Astrocyte of the cerebellum (primary cell): Measurements from ENCODE around the gene SGSM1.

ENCODE experiments used
- DNase-seq: peaks from one replicate; pipeline ENCODE4 v3.0.0-alpha.2; 2011; ENCODE audit warnings: low read depth
- H3K4me3 ChIP-seq: 2 replicates; pipeline ENCODE4 v1.5.1; 2011; ENCODE audit warnings: mild to moderate bottlenecking, low read depth, low read length, moderate library complexity
- in situ Hi-C: cut with HindIII; loops from 2 replicates; pipeline ENCODE4 v1.10.0; 2017; ENCODE audit warnings: low sequenced_read_pairs
- TF ChIP-seq, protein P1 (sequence below): IDR thresholded peaks from 2 replicates; pipeline ENCODE4 v1.5.1; 2012; ENCODE audit warnings: low read length, low read depth, moderate library complexity, mild to moderate bottlenecking; ENCODE audit errors: missing control alignments

SGSM1 gene

DNA sequence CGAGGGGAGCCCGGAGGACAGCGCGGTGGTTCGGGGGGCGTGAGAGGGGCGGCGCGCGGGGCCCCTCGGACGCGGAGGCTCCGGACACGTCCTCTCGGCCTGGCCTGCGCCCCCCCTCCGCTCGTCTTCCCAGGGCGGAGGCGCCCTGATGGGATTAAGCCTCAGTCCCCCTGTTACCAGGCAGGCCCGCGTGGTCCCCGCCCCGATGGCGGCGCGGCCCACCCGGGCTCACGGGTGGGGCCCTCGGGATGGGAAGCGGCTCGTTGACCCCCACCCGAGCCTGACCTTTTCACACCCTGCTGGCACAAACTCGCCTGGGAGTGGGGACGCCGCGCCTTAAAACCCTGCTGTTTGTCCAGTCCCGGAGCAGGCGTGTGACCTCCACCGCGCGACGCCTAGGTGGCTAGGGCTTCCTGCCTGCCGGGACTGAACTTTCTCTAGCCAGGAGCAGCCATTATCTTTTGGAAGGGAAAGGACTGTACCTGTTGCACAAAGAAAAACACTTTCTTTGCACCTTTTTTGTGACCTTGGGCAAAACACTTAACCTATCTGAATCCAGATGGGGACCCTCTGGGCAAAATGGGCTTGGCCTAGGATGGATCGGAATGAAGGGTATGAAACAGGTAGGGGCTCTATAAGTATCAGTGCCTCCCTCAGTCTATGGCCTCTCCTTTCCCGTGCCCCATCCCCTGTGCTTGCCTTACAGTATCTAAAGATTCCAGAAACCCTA, 147.5 kb downstream of the SGSM1 start:
- H3K4me3 ChIP-seq = peak overlapping the region; percentile 57
- in situ Hi-C loops = loop anchor here (5.0 kb wide), 1 partner anchor 84 kb away; no protein-coding TSS in a partner anchor
- no peak for DNase-seq
- TF ChIP-seq, protein P1, sequence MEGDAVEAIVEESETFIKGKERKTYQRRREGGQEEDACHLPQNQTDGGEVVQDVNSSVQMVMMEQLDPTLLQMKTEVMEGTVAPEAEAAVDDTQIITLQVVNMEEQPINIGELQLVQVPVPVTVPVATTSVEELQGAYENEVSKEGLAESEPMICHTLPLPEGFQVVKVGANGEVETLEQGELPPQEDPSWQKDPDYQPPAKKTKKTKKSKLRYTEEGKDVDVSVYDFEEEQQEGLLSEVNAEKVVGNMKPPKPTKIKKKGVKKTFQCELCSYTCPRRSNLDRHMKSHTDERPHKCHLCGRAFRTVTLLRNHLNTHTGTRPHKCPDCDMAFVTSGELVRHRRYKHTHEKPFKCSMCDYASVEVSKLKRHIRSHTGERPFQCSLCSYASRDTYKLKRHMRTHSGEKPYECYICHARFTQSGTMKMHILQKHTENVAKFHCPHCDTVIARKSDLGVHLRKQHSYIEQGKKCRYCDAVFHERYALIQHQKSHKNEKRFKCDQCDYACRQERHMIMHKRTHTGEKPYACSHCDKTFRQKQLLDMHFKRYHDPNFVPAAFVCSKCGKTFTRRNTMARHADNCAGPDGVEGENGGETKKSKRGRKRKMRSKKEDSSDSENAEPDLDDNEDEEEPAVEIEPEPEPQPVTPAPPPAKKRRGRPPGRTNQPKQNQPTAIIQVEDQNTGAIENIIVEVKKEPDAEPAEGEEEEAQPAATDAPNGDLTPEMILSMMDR = no peak

DNA sequence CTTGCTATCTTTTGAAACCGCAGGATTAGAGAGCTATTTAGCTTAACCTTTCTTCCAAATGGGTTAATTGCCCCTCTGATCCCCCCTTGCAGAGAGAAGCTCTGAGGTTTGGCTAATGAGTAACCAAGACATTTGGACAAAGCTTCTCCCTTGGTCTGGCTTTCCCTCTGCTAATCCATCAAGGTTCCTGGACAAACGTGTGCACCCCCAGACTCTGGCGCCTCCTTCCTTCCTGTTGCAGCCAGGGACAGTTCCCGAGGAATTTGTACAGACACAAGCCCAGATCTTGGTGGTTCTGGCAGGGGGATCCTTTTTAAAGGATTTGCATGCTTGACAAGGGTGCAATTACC, 148.1 kb downstream of the SGSM1 start:
- no peak for DNase-seq
- in situ Hi-C loops = loop anchor here (5.0 kb wide), 1 partner anchor 83 kb away; no protein-coding TSS in a partner anchor
- TF ChIP-seq, protein P1 = no peak
- H3K4me3 ChIP-seq = peak overlapping the region; percentile 57

DNA sequence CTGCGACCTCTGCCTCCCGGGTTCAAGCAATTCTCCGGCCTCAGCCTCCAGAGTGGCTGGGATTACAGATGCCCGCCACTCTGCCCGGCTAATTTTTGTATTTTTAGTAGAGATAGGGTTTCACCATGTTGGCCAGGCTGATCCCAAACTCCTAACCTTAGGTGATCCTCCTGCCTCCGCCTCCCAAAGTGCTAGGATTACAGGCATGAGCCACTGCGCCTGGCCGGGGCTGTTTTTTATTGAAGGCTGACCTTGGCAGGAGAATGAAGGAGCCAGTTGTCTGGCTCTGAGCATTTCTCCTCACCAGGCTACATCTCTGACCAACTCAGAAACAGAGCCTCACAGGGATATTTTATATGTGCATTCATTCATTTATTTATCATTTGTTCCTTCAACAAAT, 148.8 kb downstream of the SGSM1 start:
- no peak overlapping the region for H3K4me3 ChIP-seq
- in situ Hi-C loops = loop anchor here (5.0 kb wide), 1 partner anchor 82 kb away; no protein-coding TSS in a partner anchor
- TF ChIP-seq, protein P1 = no peak
- no peak for DNase-seq

DNA sequence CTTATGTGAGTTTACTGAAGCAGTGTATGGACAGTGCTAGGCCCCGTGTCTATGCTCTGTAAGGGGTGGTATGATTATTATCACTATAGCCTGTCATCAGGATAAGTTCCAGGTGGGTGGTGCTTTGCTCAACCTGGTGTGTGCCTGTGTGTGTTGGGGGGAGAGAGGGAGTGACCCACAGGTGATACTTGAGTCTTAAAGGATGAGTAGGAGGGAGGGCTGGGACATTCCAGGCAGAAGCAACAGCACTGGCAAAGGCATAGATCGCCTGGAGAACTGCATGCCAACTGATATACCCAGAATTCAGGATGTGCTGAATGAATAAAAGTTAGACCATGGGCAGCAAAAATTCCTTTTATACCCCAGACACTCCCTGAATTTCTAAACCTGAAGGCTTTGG, 151.0 kb downstream of the SGSM1 start:
- H3K4me3 ChIP-seq = no peak overlapping the region
- in situ Hi-C loops = no loop called here
- TF ChIP-seq, protein P1 = no peak
- DNase-seq = no peak

DNA sequence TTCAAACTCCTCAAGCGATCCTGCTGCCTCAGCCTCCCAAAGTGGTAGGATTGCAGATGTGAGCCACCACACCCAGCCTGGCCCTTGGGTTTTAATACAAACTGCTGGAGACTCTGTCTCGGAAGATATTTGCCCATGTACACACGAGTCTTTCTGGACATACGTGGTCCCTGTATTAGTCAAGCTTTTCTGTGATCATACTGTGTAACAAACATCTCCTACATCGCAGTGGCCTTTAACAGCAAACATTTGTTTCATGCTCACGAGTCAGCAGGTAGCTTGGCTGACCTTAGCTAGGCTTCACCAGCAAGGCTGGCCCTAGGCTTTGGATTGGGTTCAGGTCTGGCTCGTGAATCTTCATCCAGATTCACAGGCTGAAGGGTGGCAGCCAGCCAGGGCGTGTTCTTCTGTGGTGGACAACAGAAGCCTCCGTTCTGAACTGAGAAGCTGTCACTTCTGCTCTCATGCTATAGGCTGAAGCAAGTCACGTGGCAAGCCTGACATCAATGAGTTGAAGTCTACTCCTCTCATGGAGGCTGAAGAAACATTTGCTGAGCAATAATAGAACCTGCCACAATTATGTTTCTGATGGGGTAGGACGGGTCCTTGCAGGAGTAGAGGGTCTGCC, 155.3 kb downstream of the SGSM1 start:
- no peak overlapping the region for H3K4me3 ChIP-seq
- DNase-seq = no peak
- in situ Hi-C loops = no loop called here
- TF ChIP-seq, protein P1 = no peak

DNA sequence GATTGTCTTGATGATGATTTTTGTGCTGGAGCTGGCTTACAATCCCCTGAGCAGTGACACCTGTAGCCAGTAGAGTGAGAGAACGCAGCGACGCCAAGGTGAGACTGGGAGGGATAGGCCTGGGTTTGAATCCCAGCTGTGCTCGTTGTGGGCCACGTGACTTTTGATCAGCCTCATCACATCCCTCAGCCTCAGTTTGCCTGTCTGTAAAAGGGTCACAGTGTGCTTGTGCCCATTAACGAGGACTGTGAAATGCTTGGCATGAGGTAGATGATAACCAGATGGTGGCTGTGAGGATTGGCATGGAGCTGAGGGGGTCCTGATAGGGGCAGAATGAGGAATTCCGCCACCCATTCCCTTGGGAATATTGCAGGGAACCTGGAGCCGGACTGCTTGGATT, 156.1 kb downstream of the SGSM1 start:
- TF ChIP-seq, protein P1 = no peak
- in situ Hi-C loops = no loop called here
- DNase-seq = no peak
- no peak overlapping the region for H3K4me3 ChIP-seq
